Loucy (cell line): ENCODE results near the gene FAM151A.

Source experiments
- EZH2phosphoT487 ChIP-seq: fragments of 200-600 bp; IDR thresholded peaks from 2 replicates; pipeline ENCODE4 v1.6.1; 2018; ENCODE audit warnings: antibody characterized with exemption, mild to moderate bottlenecking, moderate library complexity, borderline replicate concordance
- TF ChIP-seq, protein P1 (sequence below): fragments of 200-600 bp; sonication (generic); conservative IDR thresholded peaks from 2 replicates; pipeline ENCODE4 v1.5.1; 2014; ENCODE audit warnings: mild to moderate bottlenecking, antibody characterized with exemption, low read length

DNA sequence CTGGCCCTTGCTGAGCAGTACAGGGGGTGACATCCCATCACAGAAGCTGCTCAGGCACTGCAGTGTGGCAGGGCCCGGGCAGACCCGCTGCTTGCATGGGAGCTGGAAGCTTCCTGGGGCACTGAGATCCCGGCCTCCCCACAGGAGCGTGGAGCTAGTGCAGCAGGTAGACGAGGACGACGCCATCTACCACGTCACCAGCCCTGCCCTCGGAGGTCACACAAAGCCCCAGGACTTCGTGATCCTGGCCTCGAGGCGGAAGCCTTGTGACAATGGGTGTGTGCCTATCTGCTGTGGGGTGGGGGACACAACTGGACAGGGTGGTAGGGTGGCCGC is 16.4 kb downstream of the FAM151A start:
- TF ChIP-seq, protein P1, sequence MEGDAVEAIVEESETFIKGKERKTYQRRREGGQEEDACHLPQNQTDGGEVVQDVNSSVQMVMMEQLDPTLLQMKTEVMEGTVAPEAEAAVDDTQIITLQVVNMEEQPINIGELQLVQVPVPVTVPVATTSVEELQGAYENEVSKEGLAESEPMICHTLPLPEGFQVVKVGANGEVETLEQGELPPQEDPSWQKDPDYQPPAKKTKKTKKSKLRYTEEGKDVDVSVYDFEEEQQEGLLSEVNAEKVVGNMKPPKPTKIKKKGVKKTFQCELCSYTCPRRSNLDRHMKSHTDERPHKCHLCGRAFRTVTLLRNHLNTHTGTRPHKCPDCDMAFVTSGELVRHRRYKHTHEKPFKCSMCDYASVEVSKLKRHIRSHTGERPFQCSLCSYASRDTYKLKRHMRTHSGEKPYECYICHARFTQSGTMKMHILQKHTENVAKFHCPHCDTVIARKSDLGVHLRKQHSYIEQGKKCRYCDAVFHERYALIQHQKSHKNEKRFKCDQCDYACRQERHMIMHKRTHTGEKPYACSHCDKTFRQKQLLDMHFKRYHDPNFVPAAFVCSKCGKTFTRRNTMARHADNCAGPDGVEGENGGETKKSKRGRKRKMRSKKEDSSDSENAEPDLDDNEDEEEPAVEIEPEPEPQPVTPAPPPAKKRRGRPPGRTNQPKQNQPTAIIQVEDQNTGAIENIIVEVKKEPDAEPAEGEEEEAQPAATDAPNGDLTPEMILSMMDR, result no peak
- no peak for TF ChIP-seq EZH2phosphoT487
